Measurements from ENCODE around the gene GTPBP6.
"Not testable (repeated sequence)": the region's sequence is repeated elsewhere in the genome, so short reads cannot be mapped to it uniquely, and the experiment has no call there.

Gene GTPBP6

GRCh38 chrX:355329-356050 is 36.9 kb upstream of the GTPBP6 start:
- no peak for TF ChIP-seq CTCF (IDR thresholded peaks at IDR 0.05; ENCODE audit: low read depth, low read length, missing control alignments)
- DNase-seq (ENCODE audit: extremely low read depth, low read depth), result no peak
- H3K4me3 ChIP-seq (replicated peaks; ENCODE audit: low read depth, low read length), result no peak overlapping the region

- TF ChIP-seq CTCF (IDR thresholded peaks at IDR 0.05; ENCODE audit: low read depth, low read length, missing control alignments), result no peak
- no peak for DNase-seq (ENCODE audit: extremely low read depth, low read depth)
- no peak overlapping the region for H3K4me3 ChIP-seq (replicated peaks; ENCODE audit: low read depth, low read length)
Measured at GRCh38 chrX:353566-354535, 35.3 kb upstream of the GTPBP6 start.

GRCh38 chrX:352582-353314 is 34.2 kb upstream of the GTPBP6 start:
- DNase-seq (ENCODE audit: extremely low read depth, low read depth), result no peak
- no peak overlapping the region for H3K4me3 ChIP-seq (replicated peaks; ENCODE audit: low read depth, low read length)
- TF ChIP-seq CTCF (IDR thresholded peaks at IDR 0.05; ENCODE audit: low read depth, low read length, missing control alignments), result no peak

- DNase-seq (ENCODE audit: extremely low read depth, low read depth), result no peak
- no peak for TF ChIP-seq CTCF (IDR thresholded peaks at IDR 0.05; ENCODE audit: low read depth, low read length, missing control alignments)
- no peak overlapping the region for H3K4me3 ChIP-seq (replicated peaks; ENCODE audit: low read depth, low read length)
Measured at GRCh38 chrX:352181-352580, 33.6 kb upstream of the GTPBP6 start.

- no peak for TF ChIP-seq CTCF (IDR thresholded peaks at IDR 0.05; ENCODE audit: low read depth, low read length, missing control alignments)
- H3K4me3 ChIP-seq (replicated peaks; ENCODE audit: low read depth, low read length), result no peak overlapping the region
- DNase-seq (ENCODE audit: extremely low read depth, low read depth), result no peak
Measured at GRCh38 chrX:351736-352135, 33.1 kb upstream of the GTPBP6 start.

- DNase-seq (ENCODE audit: extremely low read depth, low read depth); H3K4me3 ChIP-seq (replicated peaks; ENCODE audit: low read depth, low read length): not testable (repeated sequence)
Measured at GRCh38 chrX:351324-351641, 32.7 kb upstream of the GTPBP6 start.
